K562 (cell line): ENCODE measurements around the gene RUVBL1. TPM values are rescaled to one million over a fixed set of nuclear protein-coding genes. Genes with fewer than 3 reads are reported as not detected.

ENCODE experiments used
- CBFB ChIP-seq: sonication (generic); formaldehyde crosslinking; IDR thresholded peaks from 2 replicates; pipeline ENCODE4 v1.4.0; 2020; ENCODE audit warnings: mild to moderate bottlenecking, missing genetic modification reagents
- CREB1 ChIP-seq, 2 experiments: sonication (generic) in 1 of 2; formaldehyde crosslinking in 1 of 2; IDR thresholded peaks; 2 replicates each; pipeline versions ENCODE4 v1.6.1 to v1.8.0; 2012 to 2022; ENCODE audit warnings: inconsistent platforms in 1 of 2, mild to moderate bottlenecking in 1 of 2, missing genetic modification reagents in 1 of 2, moderate library complexity in 1 of 2
- IRF2 ChIP-seq: sonication (generic); formaldehyde crosslinking; IDR thresholded peaks from 2 replicates; pipeline ENCODE4 v1.8.1; 2022; ENCODE audit warnings: mild to moderate bottlenecking, missing genetic modification reagents
- KDM2B ChIP-seq: fragments of 250-450 bp; sonication (Bioruptor Pico); IDR thresholded peaks from 2 replicates; pipeline ENCODE4 v1.8.0; 2021; ENCODE audit warnings: mild to moderate bottlenecking, moderate library complexity
- NEUROD1 ChIP-seq: fragments of 150-350 bp; IDR thresholded peaks from 2 replicates; pipeline ENCODE4 v1.6.1; 2014; ENCODE audit warnings: borderline replicate concordance, low read length, low read depth; ENCODE audit not compliant: partially characterized antibody
- SMARCA4 ChIP-seq: fragments of 450-650 bp; IDR thresholded peaks from 2 replicates; pipeline ENCODE4 v1.6.1; 2016
- TRIM28 ChIP-seq: fragments of 450-650 bp; IDR thresholded peaks from 2 replicates; pipeline ENCODE4 v1.6.1; 2017
- ZFP36 ChIP-seq: fragments of 150-350 bp; IDR thresholded peaks from 2 replicates; pipeline ENCODE4 v1.6.1; 2018; ENCODE audit warnings: low read length, low read depth; ENCODE audit not compliant: partially characterized antibody
- ZNF124 ChIP-seq: sonication (generic); formaldehyde crosslinking; IDR thresholded peaks from 2 replicates; pipeline ENCODE4 v1.8.1; 2022; ENCODE audit warnings: missing genetic modification reagents
- ZNF740 ChIP-seq, 3 experiments: fragments of 200-800 bp in 1 of 3; sonication (Bioruptor generic) in 1 of 3; sonication (generic) in 1 of 3; formaldehyde crosslinking in 1 of 3; IDR thresholded peaks; 2 replicates each; pipeline versions ENCODE4 v1.6.1 to v1.8.0; 2016 to 2022; ENCODE audit warnings: mild to moderate bottlenecking in 2 of 3, missing compliant biosample characterization in 2 of 3, missing genetic modification characterization in 2 of 3, missing genetic modification reagents in 1 of 3
- polyA plus RNA-seq, 8 experiments: library from polyadenylated mRNA; depleted of rRNA in 4 of 8; stranded (reverse) in 5 of 8; unstranded in 3 of 8; fragments of >200 nt; fragmentation: Nextera tagmentation in 2 of 8; fragmentation: Illumina TruSeq in 1 of 8; extraction: Ambion mirVana in 2 of 8; extraction: Trizol in 1 of 8; gene quantifications; 2 replicates each; pipeline versions ENCODE4 v1.2.1 to v1.2.3, GENCODE V29; 2011 to 2014; ENCODE audit warnings: inconsistent platforms in 1 of 8, missing spikeins in 1 of 8
- total RNA-seq, 7 experiments: library from RNA; depleted of rRNA in 6 of 7; stranded (reverse); fragments of >200 nt in 6 of 7; fragmentation: Illumina TruSeq in 2 of 7; extraction: Trizol in 2 of 7; gene quantifications; 2 replicates each; pipeline versions ENCODE4 v1.2.1 to v1.2.3, GENCODE V29; 2011 to 2021; ENCODE audit warnings: low replicate concordance in 1 of 7
- TF ChIP-seq, protein P1 (sequence below): fragments of 250-450 bp; sonication (Bioruptor Pico); IDR thresholded peaks from 2 replicates; pipeline ENCODE4 v1.5.0; 2021; ENCODE audit warnings: mild to moderate bottlenecking, borderline replicate concordance
- TF ChIP-seq, protein P2 (sequence below): fragments of 450-650 bp; IDR thresholded peaks from 2 replicates; pipeline ENCODE4 v1.6.1; 2016; ENCODE audit warnings: missing biosample characterization, missing genetic modification characterization
- TF ChIP-seq, protein P3 (sequence below): fragments of 450-650 bp; formaldehyde crosslinking; IDR thresholded peaks from 2 replicates; pipeline ENCODE4 v1.4.0; 2020; ENCODE audit warnings: mild to moderate bottlenecking, moderate library complexity
- TF ChIP-seq, protein P4 (sequence below): sonication (generic); formaldehyde crosslinking; IDR thresholded peaks from 2 replicates; pipeline ENCODE4 v1.8.1; 2022; ENCODE audit warnings: missing genetic modification reagents
- TF ChIP-seq, protein P5 (sequence below): fragments of 450-650 bp; IDR thresholded peaks from 2 replicates; pipeline ENCODE4 v1.6.1; 2017; ENCODE audit warnings: antibody characterized with exemption, mild to moderate bottlenecking

The RUVBL1 gene
- total and polyA plus RNA-seq, 9 of the 15 experiments (the other 6 are each of a cell fraction or from before 2014, with no cell fraction given), result 20.7 to 147 (median 113) TPM

GRCh38 chr3:128080323-128081080 is 43.1 kb downstream of the RUVBL1 start (continued):
- TF ChIP-seq, protein P1, sequence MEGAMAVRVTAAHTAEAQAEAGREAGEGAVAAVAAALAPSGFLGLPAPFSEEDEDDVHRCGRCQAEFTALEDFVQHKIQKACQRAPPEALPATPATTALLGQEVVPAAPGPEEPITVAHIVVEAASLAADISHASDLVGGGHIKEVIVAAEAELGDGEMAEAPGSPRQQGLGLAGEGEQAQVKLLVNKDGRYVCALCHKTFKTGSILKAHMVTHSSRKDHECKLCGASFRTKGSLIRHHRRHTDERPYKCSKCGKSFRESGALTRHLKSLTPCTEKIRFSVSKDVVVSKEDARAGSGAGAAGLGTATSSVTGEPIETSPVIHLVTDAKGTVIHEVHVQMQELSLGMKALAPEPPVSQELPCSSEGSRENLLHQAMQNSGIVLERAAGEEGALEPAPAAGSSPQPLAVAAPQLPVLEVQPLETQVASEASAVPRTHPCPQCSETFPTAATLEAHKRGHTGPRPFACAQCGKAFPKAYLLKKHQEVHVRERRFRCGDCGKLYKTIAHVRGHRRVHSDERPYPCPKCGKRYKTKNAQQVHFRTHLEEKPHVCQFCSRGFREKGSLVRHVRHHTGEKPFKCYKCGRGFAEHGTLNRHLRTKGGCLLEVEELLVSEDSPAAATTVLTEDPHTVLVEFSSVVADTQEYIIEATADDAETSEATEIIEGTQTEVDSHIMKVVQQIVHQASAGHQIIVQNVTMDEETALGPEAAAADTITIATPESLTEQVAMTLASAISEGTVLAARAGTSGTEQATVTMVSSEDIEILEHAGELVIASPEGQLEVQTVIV (CRISPR knock-in tag), result no peak
- TF ChIP-seq KDM2B (CRISPR knock-in tag), result no peak
- TF ChIP-seq, protein P2, sequence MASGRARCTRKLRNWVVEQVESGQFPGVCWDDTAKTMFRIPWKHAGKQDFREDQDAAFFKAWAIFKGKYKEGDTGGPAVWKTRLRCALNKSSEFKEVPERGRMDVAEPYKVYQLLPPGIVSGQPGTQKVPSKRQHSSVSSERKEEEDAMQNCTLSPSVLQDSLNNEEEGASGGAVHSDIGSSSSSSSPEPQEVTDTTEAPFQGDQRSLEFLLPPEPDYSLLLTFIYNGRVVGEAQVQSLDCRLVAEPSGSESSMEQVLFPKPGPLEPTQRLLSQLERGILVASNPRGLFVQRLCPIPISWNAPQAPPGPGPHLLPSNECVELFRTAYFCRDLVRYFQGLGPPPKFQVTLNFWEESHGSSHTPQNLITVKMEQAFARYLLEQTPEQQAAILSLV, result no peak
- no peak for TF ChIP-seq CBFB
- no peak for TF ChIP-seq IRF2
- no peak for TF ChIP-seq CREB1 (IDR thresholded peaks at IDR 0.05)
- no peak for TF ChIP-seq CREB1 (CRISPR knock-in tag; IDR thresholded peaks at IDR 0.05)
- TF ChIP-seq, protein P3, sequence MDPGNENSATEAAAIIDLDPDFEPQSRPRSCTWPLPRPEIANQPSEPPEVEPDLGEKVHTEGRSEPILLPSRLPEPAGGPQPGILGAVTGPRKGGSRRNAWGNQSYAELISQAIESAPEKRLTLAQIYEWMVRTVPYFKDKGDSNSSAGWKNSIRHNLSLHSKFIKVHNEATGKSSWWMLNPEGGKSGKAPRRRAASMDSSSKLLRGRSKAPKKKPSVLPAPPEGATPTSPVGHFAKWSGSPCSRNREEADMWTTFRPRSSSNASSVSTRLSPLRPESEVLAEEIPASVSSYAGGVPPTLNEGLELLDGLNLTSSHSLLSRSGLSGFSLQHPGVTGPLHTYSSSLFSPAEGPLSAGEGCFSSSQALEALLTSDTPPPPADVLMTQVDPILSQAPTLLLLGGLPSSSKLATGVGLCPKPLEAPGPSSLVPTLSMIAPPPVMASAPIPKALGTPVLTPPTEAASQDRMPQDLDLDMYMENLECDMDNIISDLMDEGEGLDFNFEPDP (CRISPR knock-in tag), result no peak
- TF ChIP-seq TRIM28, result no peak
- TF ChIP-seq SMARCA4, result peak; percentile 65; the same call in 1 of the 2 replicates
- TF ChIP-seq ZNF740 (CRISPR knock-in tag; IDR thresholded peaks at IDR 0.05), result no peak
- no peak for TF ChIP-seq ZNF740 (tag; IDR thresholded peaks at IDR 0.05)
- no peak for TF ChIP-seq NEUROD1
- no peak for TF ChIP-seq ZFP36
- TF ChIP-seq, protein P4, sequence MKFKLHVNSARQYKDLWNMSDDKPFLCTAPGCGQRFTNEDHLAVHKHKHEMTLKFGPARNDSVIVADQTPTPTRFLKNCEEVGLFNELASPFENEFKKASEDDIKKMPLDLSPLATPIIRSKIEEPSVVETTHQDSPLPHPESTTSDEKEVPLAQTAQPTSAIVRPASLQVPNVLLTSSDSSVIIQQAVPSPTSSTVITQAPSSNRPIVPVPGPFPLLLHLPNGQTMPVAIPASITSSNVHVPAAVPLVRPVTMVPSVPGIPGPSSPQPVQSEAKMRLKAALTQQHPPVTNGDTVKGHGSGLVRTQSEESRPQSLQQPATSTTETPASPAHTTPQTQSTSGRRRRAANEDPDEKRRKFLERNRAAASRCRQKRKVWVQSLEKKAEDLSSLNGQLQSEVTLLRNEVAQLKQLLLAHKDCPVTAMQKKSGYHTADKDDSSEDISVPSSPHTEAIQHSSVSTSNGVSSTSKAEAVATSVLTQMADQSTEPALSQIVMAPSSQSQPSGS (CRISPR knock-in tag), result no peak
- TF ChIP-seq, protein P5, sequence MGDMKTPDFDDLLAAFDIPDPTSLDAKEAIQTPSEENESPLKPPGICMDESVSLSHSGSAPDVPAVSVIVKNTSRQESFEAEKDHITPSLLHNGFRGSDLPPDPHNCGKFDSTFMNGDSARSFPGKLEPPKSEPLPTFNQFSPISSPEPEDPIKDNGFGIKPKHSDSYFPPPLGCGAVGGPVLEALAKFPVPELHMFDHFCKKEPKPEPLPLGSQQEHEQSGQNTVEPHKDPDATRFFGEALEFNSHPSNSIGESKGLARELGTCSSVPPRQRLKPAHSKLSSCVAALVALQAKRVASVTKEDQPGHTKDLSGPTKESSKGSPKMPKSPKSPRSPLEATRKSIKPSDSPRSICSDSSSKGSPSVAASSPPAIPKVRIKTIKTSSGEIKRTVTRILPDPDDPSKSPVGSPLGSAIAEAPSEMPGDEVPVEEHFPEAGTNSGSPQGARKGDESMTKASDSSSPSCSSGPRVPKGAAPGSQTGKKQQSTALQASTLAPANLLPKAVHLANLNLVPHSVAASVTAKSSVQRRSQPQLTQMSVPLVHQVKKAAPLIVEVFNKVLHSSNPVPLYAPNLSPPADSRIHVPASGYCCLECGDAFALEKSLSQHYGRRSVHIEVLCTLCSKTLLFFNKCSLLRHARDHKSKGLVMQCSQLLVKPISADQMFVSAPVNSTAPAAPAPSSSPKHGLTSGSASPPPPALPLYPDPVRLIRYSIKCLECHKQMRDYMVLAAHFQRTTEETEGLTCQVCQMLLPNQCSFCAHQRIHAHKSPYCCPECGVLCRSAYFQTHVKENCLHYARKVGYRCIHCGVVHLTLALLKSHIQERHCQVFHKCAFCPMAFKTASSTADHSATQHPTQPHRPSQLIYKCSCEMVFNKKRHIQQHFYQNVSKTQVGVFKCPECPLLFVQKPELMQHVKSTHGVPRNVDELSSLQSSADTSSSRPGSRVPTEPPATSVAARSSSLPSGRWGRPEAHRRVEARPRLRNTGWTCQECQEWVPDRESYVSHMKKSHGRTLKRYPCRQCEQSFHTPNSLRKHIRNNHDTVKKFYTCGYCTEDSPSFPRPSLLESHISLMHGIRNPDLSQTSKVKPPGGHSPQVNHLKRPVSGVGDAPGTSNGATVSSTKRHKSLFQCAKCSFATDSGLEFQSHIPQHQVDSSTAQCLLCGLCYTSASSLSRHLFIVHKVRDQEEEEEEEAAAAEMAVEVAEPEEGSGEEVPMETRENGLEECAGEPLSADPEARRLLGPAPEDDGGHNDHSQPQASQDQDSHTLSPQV, result peak; percentile 83
- TF ChIP-seq ZNF124 (CRISPR knock-in tag), result no peak
